ENCODE measurements around the gene PALD1.

DNA sequence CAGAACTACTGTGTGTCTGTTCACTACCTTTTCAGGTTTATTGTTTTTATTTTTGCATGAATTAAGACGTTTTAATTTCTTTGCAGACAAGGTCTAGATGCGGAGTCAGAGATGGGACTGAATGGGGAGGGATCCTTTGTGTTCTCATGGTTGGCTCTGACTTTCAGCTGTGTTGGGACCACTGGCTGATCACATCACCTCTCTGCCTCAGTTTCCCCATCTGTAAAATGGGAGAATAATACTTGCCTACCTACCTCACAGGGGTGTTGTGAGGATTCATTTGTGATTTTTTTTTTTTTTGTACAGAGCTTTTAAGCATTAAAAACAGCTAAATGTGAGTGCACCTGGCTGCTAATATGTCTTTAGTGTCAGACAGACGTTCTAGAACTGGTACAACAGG is 89.5 kb downstream of the PALD1 start:
- TF ChIP-seq CTCF (IDR thresholded peaks at IDR 0.05): no peak
- TF ChIP-seq POLR2A (IDR thresholded peaks at IDR 0.05): no peak

Data from thyroid gland (tissue), 4 donors.